Neuronal stem cell (in vitro differentiated cells): ENCODE data around the gene DTNA.

Experiments
- DNase-seq: peaks from one replicate; pipeline ENCODE4 v3.0.0-alpha.2; 2013; ENCODE audit warnings: low spot score
- H2AFZ ChIP-seq: one replicate; pipeline ENCODE4 v1.6.1; 2013; ENCODE audit warnings: mild to moderate bottlenecking, low read length, inconsistent platforms
- H2AK5ac ChIP-seq: 2 replicates; pipeline ENCODE4 v1.6.1; 2013; ENCODE audit warnings: low read depth, mild to moderate bottlenecking, inconsistent platforms, low read length, moderate library complexity, mixed read lengths
- H2BK120ac ChIP-seq: 2 replicates; pipeline ENCODE4 v1.6.1; 2013; ENCODE audit warnings: low read depth, mild to moderate bottlenecking, inconsistent platforms, low read length, moderate library complexity, mixed read lengths
- H2BK12ac ChIP-seq: one replicate; pipeline ENCODE4 v1.6.1; 2013; ENCODE audit warnings: low read length, inconsistent platforms
- H2BK15ac ChIP-seq: 2 replicates; pipeline ENCODE4 v1.6.1; 2013; ENCODE audit warnings: mild to moderate bottlenecking, low read length, inconsistent platforms, mixed read lengths
- H2BK5ac ChIP-seq: one replicate; pipeline ENCODE4 v1.6.1; 2013; ENCODE audit warnings: inconsistent platforms, mild to moderate bottlenecking, low read length, moderate library complexity
- H3K14ac ChIP-seq: one replicate; pipeline ENCODE4 v1.6.1; 2013; ENCODE audit warnings: low read length, inconsistent platforms
- H3K18ac ChIP-seq: 2 replicates; pipeline ENCODE4 v1.6.1; 2013; ENCODE audit warnings: low read length, inconsistent platforms
- H3K23ac ChIP-seq: 2 replicates; pipeline ENCODE4 v1.6.1; 2013; ENCODE audit warnings: low read depth, mild to moderate bottlenecking, mixed read lengths, low read length, inconsistent platforms; ENCODE audit not compliant: poor library complexity
- H3K27ac ChIP-seq: replicated peaks from 3 replicates; pipeline ENCODE4 v1.5.1; 2013; ENCODE audit warnings: low read length, inconsistent platforms
- H3K27me3 ChIP-seq, 3 experiments: 2 replicates each; pipeline ENCODE4 v1.6.1; 2013; ENCODE audit warnings: low read length in 3 of 3, mild to moderate bottlenecking in 2 of 3, inconsistent platforms in 1 of 3, low read depth in 1 of 3, mixed read lengths in 1 of 3, moderate library complexity in 1 of 3; ENCODE audit not compliant: control insufficient read depth in 3 of 3, insufficient read depth in 3 of 3
- H3K36me3 ChIP-seq, 2 donors: replicated peaks in 1 of 2; 2 replicates each; pipeline ENCODE4 v1.6.1; 2013; ENCODE audit warnings: low read length in 2 of 2; ENCODE audit not compliant: control insufficient read depth in 2 of 2, insufficient read depth in 2 of 2
- H3K4ac ChIP-seq: 2 replicates; pipeline ENCODE4 v1.6.1; 2013; ENCODE audit warnings: inconsistent platforms, mild to moderate bottlenecking, low read length, moderate library complexity
- H3K4me1 ChIP-seq, 2 donors: 1 replicate in 1 of 2; 2 replicates in 1 of 2; pipeline ENCODE4 v1.6.1; 2013; ENCODE audit warnings: low read length in 2 of 2, low read depth in 1 of 2; ENCODE audit not compliant: control insufficient read depth in 2 of 2, insufficient read depth in 1 of 2
- H3K4me2 ChIP-seq: one replicate; pipeline ENCODE4 v1.6.1; 2013; ENCODE audit warnings: mild to moderate bottlenecking, low read length, inconsistent platforms; ENCODE audit not compliant: insufficient read depth, poor library complexity, severe bottlenecking
- H3K4me3 ChIP-seq, 2 donors: 2 replicates each; pipeline ENCODE4 v1.5.1; 2013; ENCODE audit warnings: low read length in 2 of 2, mild to moderate bottlenecking in 2 of 2, inconsistent platforms in 1 of 2, moderate library complexity in 1 of 2
- H3K79me1 ChIP-seq: one replicate; pipeline ENCODE4 v1.6.1; 2013; ENCODE audit warnings: low read depth, mild to moderate bottlenecking, inconsistent platforms, low read length, moderate library complexity
- H3K9ac ChIP-seq: one replicate; pipeline ENCODE4 v1.6.1; 2013; ENCODE audit warnings: mild to moderate bottlenecking, low read depth, low read length, inconsistent platforms; ENCODE audit not compliant: poor library complexity
- H3K9me3 ChIP-seq, 2 donors: replicated peaks in 1 of 2; 2 replicates each; pipeline versions ENCODE3 to v1.6.1; 2013; ENCODE audit warnings: low read length in 2 of 2, mild to moderate bottlenecking in 2 of 2, inconsistent platforms in 1 of 2, low read depth in 1 of 2, mixed read lengths in 1 of 2, moderate library complexity in 1 of 2; ENCODE audit not compliant: control insufficient read depth in 2 of 2, insufficient read depth in 1 of 2
- H4K8ac ChIP-seq: one replicate; pipeline ENCODE4 v1.6.1; 2013; ENCODE audit warnings: low read depth, mild to moderate bottlenecking, inconsistent platforms, low read length, moderate library complexity
- H4K91ac ChIP-seq: one replicate; pipeline ENCODE4 v1.6.1; 2013; ENCODE audit warnings: low read length, low read depth, mild to moderate bottlenecking, inconsistent platforms; ENCODE audit not compliant: poor library complexity
- WGBS, 2 donors: extraction: QIAGEN DNeasy Blood & Tissue Kit; methylation state at CpG; one replicate each; pipeline ENCODE4 v1.1.7; 2013; ENCODE audit warnings: missing lambda C conversion rate in 2 of 2, mixed read lengths in 1 of 2; ENCODE audit not compliant: insufficient read length in 2 of 2, insufficient replicate concordance in 1 of 2; ENCODE audit errors: extremely low coverage in 2 of 2; 5-methylcytosine and 5-hydroxymethylcytosine counted together

The DTNA gene

DNA sequence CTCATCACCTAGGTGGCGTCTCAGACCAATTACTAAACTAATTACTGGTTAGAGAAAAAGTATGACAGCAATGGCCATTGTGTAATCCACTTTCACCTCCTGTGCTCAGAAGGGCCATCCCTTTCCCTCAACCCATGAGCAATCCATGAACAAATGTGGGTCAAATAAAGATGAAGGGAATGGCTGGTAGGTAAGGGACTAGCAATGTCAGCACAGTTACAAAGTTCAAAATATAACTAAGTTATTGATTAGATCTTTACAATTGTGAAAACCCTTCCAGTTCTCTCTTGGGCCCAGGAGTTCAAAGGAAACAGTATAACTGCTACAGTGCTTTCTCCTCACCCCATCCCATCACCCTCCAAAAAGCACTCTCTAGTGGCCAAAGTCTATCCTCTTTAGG, 98.3 kb downstream of the DTNA start:
- Histone ChIP-seq H2BK5ac (no peak overlapping the region), H4K8ac (no peak overlapping the region), H2BK12ac (no peak overlapping the region), H3K9me3 (no peaks in the 10 kb centered on the region), H3K27ac (no peak overlapping the region), H3K9ac (no peak overlapping the region), H2AFZ (no peak overlapping the region), H3K18ac (no peak overlapping the region), H2BK15ac (no peak overlapping the region), H3K23ac (no peak overlapping the region), H2AK5ac (no peak overlapping the region), H3K79me1 (no peaks in the 10 kb centered on the region), H3K4ac (no peak overlapping the region), H3K36me3 (peaks cover 0 to 2% of the 10 kb centered on the region in 2 donors), H2BK120ac (no peak overlapping the region), H3K27me3 (no peaks in the 10 kb centered on the region), H3K4me1 (peaks cover 0 to 10% of the 10 kb centered on the region in 2 donors), H4K91ac (no peak overlapping the region), H3K4me2 (no peak overlapping the region), H3K14ac (no peak overlapping the region), H3K4me3 (no peak overlapping the region)
- DNase-seq = no peak
- no CpG with 5 or more reads among the region's 1 CpG for WGBS, 2 donors

DNA sequence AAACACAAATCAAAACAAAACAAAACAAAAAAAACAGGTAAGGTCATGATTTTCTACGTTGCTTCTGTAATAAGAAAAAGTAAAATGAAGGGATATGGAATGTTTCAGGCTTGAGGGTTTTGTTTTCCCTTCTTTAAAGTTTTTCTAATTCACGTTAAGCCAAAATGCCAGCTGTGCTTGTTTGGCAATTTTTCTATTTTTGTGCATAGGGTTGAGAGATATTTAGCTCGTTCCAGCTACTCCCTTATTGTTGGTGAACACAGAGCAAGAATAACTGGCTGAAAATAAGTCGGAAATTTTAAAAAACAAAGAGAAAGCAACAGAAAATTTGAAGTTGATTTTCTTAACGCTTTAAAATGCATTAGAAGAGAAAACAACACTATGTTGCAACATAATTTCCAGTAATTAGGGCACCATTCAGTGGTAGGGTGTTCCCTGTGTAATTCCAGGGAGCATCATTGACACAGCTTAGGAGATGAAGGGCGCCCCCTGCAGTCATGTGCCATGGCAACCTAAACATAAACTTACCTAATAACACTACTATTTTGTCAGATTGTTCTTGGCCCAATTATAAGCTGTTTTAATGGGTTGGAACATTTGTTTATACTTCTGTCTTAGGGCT, 99.5 kb downstream of the DTNA start:
- Histone ChIP-seq H3K27me3 (no peaks in the 10 kb centered on the region), H2BK5ac (no peak overlapping the region), H3K23ac (no peak overlapping the region), H2AFZ (no peak overlapping the region), H3K18ac (no peak overlapping the region), H2BK120ac (no peak overlapping the region), H3K36me3 (peaks cover 0 to 2% of the 10 kb centered on the region in 2 donors), H4K8ac (no peak overlapping the region), H2BK15ac (no peak overlapping the region), H4K91ac (no peak overlapping the region), H3K4me2 (no peak overlapping the region), H3K14ac (no peak overlapping the region), H3K4me3 (no peak overlapping the region), H3K4ac (no peak overlapping the region), H3K9ac (no peak overlapping the region), H2BK12ac (no peak overlapping the region), H3K27ac (no peak overlapping the region), H2AK5ac (no peak overlapping the region), H3K79me1 (no peaks in the 10 kb centered on the region), H3K9me3 (no peaks in the 10 kb centered on the region), H3K4me1 (peaks cover 0 to 8% of the 10 kb centered on the region in 2 donors)
- whole genome bisulfite sequencing, 2 donors = no CpG with 5 or more reads among the region's 6 CpGs
- no peak for DNase-seq

DNA sequence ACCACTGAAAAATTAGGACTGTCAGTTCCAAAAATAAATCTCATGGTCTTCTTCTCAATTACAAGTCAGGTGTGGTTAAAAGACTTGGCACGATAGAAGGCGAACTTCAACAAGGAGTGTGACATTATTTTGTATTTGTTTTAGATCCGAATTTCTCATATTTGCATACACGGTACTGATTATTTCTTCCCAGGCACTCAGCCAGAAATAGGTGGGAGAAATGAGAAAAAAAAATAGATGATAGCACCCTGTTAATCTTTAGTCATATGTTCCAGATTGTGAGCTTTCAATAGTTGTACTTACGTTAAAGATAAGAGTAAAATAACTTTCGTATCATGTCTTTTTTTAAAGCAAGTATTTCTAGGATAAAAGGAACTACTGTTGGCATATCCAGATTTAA, 106.1 kb downstream of the DTNA start:
- no peaks in the 10 kb centered on the region for H3K27me3 ChIP-seq
- no peak overlapping the region for H2AFZ ChIP-seq
- H2BK120ac ChIP-seq = no peak overlapping the region
- H3K36me3 ChIP-seq = peaks cover 0 to 4% of the 10 kb centered on the region in 2 donors
- H3K4ac ChIP-seq = no peak overlapping the region
- H3K9me3 ChIP-seq = no peaks in the 10 kb centered on the region
- no peak overlapping the region for H3K4me3 ChIP-seq
- no peak overlapping the region for H2BK5ac ChIP-seq
- DNase-seq = no peak
- H2BK12ac ChIP-seq = no peak overlapping the region
- no peaks in the 10 kb centered on the region for H3K79me1 ChIP-seq
- H3K4me2 ChIP-seq = no peak overlapping the region
- no peak overlapping the region for H3K18ac ChIP-seq
- H3K4me1 ChIP-seq = peaks cover 4 to 6% of the 10 kb centered on the region in 2 donors
- H2AK5ac ChIP-seq = no peak overlapping the region
- no peak overlapping the region for H3K9ac ChIP-seq
- no peak overlapping the region for H3K23ac ChIP-seq
- no peak overlapping the region for H2BK15ac ChIP-seq
- no peak overlapping the region for H3K27ac ChIP-seq
- WGBS, 2 donors = no CpG with 5 or more reads among the region's 6 CpGs
- H3K14ac ChIP-seq = no peak overlapping the region
- no peak overlapping the region for H4K8ac ChIP-seq
- H4K91ac ChIP-seq = no peak overlapping the region

DNA sequence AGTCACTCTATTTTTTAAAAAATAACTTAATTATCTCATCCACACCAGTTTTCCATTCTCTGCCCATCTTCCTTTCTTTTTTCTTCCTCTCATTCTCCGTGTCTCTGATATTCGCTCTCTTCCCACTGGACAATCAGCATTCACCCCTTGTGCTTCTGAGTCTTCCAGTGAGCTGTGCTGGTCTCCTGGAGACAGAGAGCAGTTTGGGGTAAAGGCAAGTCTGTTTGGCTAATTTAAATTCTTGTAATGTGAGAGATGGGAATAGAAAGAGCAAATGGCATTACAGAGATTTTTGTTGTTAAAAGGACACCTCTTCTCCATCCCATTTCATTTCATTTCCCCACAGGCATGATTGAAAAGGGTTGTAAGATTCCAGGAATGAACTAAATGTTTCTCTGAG, 107.5 kb downstream of the DTNA start:
- no peak overlapping the region for H3K4me2 ChIP-seq
- DNase-seq = no peak
- no peak overlapping the region for H2BK5ac ChIP-seq
- H3K9ac ChIP-seq = no peak overlapping the region
- no peak overlapping the region for H3K18ac ChIP-seq
- H4K91ac ChIP-seq = no peak overlapping the region
- H3K4ac ChIP-seq = no peak overlapping the region
- no peak overlapping the region for H3K4me3 ChIP-seq
- no peaks in the 10 kb centered on the region for H3K79me1 ChIP-seq
- no peak overlapping the region for H3K23ac ChIP-seq
- peaks cover 4 to 12% of the 10 kb centered on the region in 2 donors for H3K4me1 ChIP-seq
- H2AFZ ChIP-seq = no peak overlapping the region
- H2BK120ac ChIP-seq = no peak overlapping the region
- H3K14ac ChIP-seq = no peak overlapping the region
- H2BK12ac ChIP-seq = no peak overlapping the region
- no peaks in the 10 kb centered on the region for H3K27me3 ChIP-seq
- no peak overlapping the region for H2AK5ac ChIP-seq
- no peak overlapping the region for H2BK15ac ChIP-seq
- H3K9me3 ChIP-seq = no peaks in the 10 kb centered on the region
- peaks cover 0 to 8% of the 10 kb centered on the region in 2 donors for H3K36me3 ChIP-seq
- WGBS, 2 donors = no CpG with 5 or more reads among the region's 2 CpGs
- H3K27ac ChIP-seq = no peak overlapping the region
- H4K8ac ChIP-seq = no peak overlapping the region
